ENCODE results near the gene MYRFL.

GRCh38 chr12:69908203-69908602, 83.2 kb downstream of the MYRFL start:
- TF ChIP-seq GATA2 (IDR thresholded peaks at IDR 0.05; ENCODE audit: low read depth, low read length): no peak
- TF ChIP-seq GATA3 (IDR thresholded peaks at IDR 0.05; ENCODE audit: low read depth, low read length): no peak

All from SH-SY5Y (cell line).